ENCODE measurements around the gene UNC13C. TPM values are rescaled to one million over a fixed set of nuclear protein-coding genes. Genes with fewer than 3 reads are reported as not detected.

UNC13C gene
- total and polyA plus RNA-seq, 7 donors, result 0.51 to 14.4 (median 1.9) TPM; not detected in 1

DNA sequence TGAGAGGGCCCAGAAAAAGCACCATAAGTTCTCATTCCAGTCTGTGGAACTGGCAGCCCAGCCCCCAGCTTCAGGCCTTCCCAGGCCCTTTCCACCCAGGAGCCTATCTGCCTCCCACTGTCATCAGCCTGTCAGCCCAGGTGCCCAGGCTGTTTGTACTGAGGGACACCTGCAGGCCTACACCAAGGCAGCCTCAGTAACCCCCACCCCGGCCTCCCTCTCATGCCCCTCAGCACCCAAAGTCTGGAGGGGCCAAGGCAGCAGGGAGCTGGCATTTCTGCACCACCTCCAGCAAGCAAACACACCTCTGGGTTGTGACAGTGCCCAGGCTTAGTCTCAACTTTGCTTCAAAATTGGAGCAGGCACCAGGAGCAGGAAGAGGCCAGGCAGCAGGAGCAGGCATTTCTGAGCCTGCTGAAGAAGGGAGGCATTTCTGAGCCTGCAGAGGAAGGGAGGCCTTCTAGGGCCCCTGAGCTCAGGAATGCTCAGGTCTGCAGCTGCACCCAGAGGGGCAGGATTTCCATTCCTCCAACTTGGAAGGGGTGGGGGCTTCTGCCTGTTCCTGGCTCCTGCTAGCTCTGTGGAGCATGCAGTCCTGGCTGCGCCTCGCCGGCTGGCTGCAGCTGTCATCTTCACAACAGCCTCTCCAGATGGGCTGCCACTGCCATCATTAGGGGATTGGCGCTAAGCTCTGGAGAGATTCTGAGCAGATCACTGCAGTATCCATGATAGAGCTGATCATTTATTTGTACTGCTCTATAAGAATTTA lies 396.1 kb downstream of the UNC13C start:
- TF ChIP-seq, protein P1, sequence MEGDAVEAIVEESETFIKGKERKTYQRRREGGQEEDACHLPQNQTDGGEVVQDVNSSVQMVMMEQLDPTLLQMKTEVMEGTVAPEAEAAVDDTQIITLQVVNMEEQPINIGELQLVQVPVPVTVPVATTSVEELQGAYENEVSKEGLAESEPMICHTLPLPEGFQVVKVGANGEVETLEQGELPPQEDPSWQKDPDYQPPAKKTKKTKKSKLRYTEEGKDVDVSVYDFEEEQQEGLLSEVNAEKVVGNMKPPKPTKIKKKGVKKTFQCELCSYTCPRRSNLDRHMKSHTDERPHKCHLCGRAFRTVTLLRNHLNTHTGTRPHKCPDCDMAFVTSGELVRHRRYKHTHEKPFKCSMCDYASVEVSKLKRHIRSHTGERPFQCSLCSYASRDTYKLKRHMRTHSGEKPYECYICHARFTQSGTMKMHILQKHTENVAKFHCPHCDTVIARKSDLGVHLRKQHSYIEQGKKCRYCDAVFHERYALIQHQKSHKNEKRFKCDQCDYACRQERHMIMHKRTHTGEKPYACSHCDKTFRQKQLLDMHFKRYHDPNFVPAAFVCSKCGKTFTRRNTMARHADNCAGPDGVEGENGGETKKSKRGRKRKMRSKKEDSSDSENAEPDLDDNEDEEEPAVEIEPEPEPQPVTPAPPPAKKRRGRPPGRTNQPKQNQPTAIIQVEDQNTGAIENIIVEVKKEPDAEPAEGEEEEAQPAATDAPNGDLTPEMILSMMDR (IDR thresholded peaks at IDR 0.05), result no peak
- no peaks in the 10 kb centered on the region for H3K4me1 ChIP-seq
- intact Hi-C loops (cut with DNase I), result no loop called here
- H3K9me3 ChIP-seq, result no peaks in the 10 kb centered on the region
- no peak for ATAC-seq
- DNase-seq, result no peak
- H3K36me3 ChIP-seq (ENCODE audit: insufficient read depth in 1 of 2, low read depth in 1 of 2), result no peaks in the 10 kb centered on the region
- H3K27ac ChIP-seq, result no peak overlapping the region
- 44 to 56% (median 53%) methylated on average over 5 of the region's 5 CpGs for WGBS, 3 donors
- H3K27me3 ChIP-seq (ENCODE audit: insufficient read depth in 3 of 3, low read length in 2 of 3), result no peaks in the 10 kb centered on the region
- no peak overlapping the region for H3K4me3 ChIP-seq

DNA sequence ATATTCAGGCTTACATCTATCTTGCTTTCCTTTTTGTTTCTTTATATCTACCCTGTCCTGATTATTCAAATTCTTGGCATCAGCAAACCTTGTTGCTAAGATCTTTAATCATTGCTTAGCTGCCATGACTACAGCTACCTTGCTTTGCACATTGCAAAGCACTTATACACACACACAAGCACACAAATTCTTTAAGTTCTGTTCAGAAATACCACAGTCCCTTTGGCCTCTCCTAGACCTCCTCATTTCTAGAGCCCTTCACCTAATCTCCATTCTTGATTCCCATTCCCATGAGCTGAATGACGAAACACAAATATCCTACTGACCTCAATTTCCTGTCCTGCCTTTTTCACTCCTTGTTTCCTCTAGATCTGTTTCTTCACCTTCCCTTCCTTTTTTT lies 409.6 kb downstream of the UNC13C start:
- intact Hi-C loops (cut with DNase I), result loop anchor here in 1 of 2 donors (10.0 kb wide), 1 partner anchor 53 kb away; no protein-coding TSS in a partner anchor
- Histone ChIP-seq H3K4me3 (no peak overlapping the region), H3K4me1 (no peaks in the 10 kb centered on the region), H3K27ac (no peak overlapping the region), H3K36me3 (ENCODE audit: insufficient read depth in 1 of 2, low read depth in 1 of 2) (no peaks in the 10 kb centered on the region), H3K9me3 (no peaks in the 10 kb centered on the region), H3K27me3 (ENCODE audit: insufficient read depth in 3 of 3, low read length in 2 of 3) (no peaks in the 10 kb centered on the region)
- TF ChIP-seq, protein P1 (IDR thresholded peaks at IDR 0.05), result no peak
- 65 to 70% (median 67%) methylated on average over 1 of the region's 1 CpG for whole genome bisulfite sequencing, 3 donors
- DNase-seq (no peak), ATAC-seq (no peak)

DNA sequence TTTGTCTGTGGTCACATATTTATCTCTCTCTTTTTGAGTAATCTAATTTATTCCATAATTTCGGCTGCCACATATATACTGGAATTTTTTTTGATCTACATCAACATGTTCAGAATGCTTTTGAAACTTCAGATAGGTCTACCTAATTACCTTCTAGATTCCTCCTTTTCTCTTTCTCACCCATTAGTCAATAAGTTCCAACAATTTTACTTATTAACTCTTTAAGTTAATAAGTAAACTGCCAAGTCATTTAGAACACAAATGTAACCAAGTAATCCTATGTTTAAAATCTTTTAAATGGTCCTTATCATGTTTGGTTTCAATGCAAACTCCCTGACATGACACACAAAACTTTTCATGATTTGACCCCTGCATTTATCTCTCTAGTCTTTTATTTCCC lies 410.5 kb downstream of the UNC13C start:
- TF ChIP-seq, protein P1 (IDR thresholded peaks at IDR 0.05), result no peak
- Histone ChIP-seq H3K27me3 (ENCODE audit: insufficient read depth in 3 of 3, low read length in 2 of 3) (no peaks in the 10 kb centered on the region), H3K9me3 (no peaks in the 10 kb centered on the region), H3K4me1 (no peaks in the 10 kb centered on the region), H3K4me3 (no peak overlapping the region), H3K27ac (no peak overlapping the region), H3K36me3 (ENCODE audit: insufficient read depth in 1 of 2, low read depth in 1 of 2) (no peaks in the 10 kb centered on the region)
- ATAC-seq, result no peak
- WGBS, 3 donors, result 85 to 93% (median 88%) methylated on average over 1 of the region's 1 CpG
- intact Hi-C loops (cut with DNase I), result loop anchor here in 1 of 2 donors (10.0 kb wide), 1 partner anchor 54 kb away; no protein-coding TSS in a partner anchor
- DNase-seq, result no peak

DNA sequence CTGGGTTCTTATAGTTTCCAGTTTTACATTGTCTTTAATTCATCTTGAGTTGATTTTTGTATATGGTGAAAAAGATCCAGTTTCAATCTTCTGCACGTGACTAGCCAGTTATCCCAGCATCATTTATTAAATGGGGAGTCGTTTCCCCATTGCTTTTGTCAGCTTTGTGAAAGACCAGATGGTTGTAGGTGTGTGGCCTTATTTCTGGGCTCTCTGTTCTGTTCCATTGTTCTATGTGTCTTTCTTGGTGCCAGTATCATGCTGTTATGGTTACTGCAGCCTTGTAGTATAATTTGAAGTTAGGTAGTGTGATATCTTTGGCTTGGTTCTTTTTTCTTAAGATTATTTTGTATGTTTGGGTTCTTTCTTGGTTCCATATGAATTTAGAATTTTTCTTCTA lies 432.2 kb downstream of the UNC13C start:
- WGBS, 3 donors, result 59 to 61% (median 60%) methylated on average over 2 of the region's 2 CpGs
- H3K9me3 ChIP-seq, result no peaks in the 10 kb centered on the region
- H3K27me3 ChIP-seq (ENCODE audit: insufficient read depth in 3 of 3, low read length in 2 of 3), result no peaks in the 10 kb centered on the region
- no peaks in the 10 kb centered on the region for H3K4me1 ChIP-seq
- H3K27ac ChIP-seq, result no peak overlapping the region
- intact Hi-C loops (cut with DNase I), result no loop called here
- TF ChIP-seq, protein P1 (IDR thresholded peaks at IDR 0.05), result no peak
- H3K4me3 ChIP-seq, result no peak overlapping the region
- DNase-seq (no peak), ATAC-seq (no peak)
- no peaks in the 10 kb centered on the region for H3K36me3 ChIP-seq (ENCODE audit: insufficient read depth in 1 of 2, low read depth in 1 of 2)
